GM21825 (cell line): ENCODE results near the gene FLT3LG.
"Not testable (repeated sequence)": the region's sequence is repeated elsewhere in the genome, so short reads cannot be mapped to it uniquely, and the experiment has no call there.

Experiments
- ATAC-seq: cut with Tn5 transposase; IDR thresholded peaks from one replicate; pipeline ENCODE4 v1.9.1; 2021; ENCODE audit warnings: mild to moderate bottlenecking, moderate library complexity; ENCODE audit not compliant: unreplicated experiment

Gene FLT3LG

GRCh38 chr19:49440439-49441209, 33.4 kb upstream of the FLT3LG start:
- ATAC-seq: no peak

DNA sequence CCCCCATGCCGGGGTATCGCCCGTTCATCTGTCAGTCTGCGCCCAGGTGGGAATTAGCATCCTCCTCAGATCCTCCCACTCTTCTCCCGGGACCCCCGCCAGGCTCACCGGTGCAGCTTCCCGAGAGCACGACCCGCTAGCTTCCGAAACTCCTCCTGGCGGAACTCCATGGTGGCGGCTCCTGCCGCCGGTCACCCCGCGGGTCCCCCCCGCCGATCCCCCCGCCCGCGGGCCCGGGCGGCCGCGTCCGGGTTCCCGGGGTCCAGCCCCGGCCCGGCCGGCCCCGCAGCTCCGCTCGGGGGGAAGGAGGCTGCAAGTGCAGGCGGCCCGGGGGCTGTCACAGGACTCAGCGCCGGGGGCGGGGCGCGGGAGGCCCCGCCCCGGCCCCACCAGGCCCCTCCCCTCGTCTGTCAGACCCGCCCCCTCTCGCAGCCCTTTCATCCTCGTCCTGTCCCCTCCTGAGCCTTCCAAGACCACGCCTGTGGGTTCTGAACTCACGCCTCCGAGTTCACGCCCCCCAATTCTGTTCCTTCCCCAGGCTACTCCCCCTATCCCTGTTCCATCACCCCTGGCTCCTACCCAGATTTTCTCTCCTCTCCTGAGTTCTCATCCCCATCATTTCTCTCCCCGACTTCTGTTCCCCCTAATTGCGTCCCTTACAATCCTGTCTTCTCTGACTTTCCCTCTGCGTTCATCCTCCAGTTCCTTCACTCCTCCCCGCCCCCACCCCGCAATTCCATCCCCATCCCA, 32.6 kb upstream of the FLT3LG start, which contains the start of gene SLC17A7:
TSS of gene SLC17A7 (minus strand) at position 318 of the 750 bp plus-strand sequence. CDS start at position 170, 148 bp downstream.
- ATAC-seq: no peak

DNA sequence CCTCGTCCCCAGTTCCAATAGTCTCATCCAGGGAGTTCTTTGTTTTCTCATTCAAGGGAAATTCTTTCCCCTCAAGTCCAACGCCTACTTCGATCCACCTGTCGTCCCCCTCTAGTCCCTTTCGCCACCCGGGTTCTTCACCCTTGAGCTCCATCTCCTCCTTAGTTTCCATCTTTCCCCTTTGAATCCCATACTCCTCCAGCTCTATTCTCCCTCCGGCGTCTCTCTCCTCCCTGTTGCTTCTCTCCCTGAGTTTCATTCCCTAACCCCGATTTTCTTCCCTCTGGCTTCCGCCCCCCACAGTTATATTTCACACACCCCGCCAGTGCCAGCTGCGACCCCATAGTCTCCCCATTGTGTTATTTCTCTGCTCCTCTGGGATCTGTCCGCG, 32.1 kb upstream of the FLT3LG start:
- no peak for ATAC-seq

- ATAC-seq: no peak
Observed at GRCh38 chr19:49442354-49442753, 31.7 kb upstream of the FLT3LG start.

- peak; percentile 26 for ATAC-seq
Observed at GRCh38 chr19:49442771-49443365, 31.1 kb upstream of the FLT3LG start.

DNA sequence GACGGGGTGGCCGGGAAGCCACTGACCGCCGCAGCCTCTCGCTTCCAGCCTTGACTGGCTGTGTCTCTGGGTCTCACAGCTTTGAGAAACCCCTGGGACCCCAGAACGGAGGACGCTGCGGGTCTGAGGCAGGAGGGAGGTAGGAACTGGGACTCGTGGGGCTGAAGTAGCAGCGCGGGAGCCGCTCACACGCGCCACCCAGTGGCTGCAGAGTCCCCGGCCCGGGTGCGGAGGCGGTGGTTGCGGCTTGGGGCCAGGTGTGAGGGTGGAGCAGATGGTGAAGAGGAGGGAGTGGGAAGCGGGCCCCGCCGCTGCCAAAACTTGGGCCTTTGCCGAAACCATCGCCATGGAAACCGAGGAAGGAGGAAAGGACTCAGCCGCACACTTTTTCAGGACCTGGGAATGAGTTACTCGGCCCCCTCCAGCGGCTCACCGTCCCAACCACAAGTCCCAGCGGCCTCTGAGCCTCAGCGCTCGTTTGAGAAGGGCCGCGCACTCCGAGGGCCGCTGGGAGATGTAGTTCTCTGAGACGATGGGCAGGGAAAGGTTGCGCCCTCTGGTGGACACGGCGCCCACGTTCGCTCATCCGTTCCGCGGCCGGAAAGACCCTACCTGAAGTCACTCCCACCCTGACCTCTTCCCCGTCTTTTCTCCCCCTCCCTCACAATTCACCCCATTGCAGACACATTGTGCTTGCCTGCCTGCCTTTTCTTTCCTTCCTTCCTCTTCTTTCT, 30.5 kb upstream of the FLT3LG start:
- peak; percentile 62 for ATAC-seq

- not testable (repeated sequence) for ATAC-seq
Observed at GRCh38 chr19:49444100-49444700, 29.8 kb upstream of the FLT3LG start.

- no peak for ATAC-seq
Observed at GRCh38 chr19:49445997-49446396, 28.0 kb upstream of the FLT3LG start.

GRCh38 chr19:49447485-49448431, 26.3 kb upstream of the FLT3LG start:
- no peak for ATAC-seq

GRCh38 chr19:49448432-49448786, 25.6 kb upstream of the FLT3LG start:
- ATAC-seq: no peak

DNA sequence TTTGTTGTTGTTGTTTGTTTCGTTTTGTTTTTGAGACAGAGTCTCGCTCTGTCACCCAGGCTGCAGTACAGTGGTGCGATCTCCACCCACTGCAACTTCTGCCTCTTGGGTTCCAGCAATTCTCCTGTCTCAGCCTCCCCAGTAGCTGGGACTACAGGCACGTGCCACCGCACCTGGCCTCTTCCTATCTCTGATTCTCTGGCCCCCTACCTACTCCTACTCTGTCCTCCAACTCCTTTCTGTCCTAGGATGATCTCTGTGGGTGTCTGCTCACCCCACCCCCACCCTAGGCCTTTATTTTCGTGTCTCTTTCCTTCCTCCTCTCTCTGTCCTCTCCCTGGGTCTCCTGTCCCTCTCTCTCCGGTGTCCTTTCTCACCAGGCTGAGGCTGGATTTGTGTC, 23.6 kb upstream of the FLT3LG start:
- no peak for ATAC-seq

DNA sequence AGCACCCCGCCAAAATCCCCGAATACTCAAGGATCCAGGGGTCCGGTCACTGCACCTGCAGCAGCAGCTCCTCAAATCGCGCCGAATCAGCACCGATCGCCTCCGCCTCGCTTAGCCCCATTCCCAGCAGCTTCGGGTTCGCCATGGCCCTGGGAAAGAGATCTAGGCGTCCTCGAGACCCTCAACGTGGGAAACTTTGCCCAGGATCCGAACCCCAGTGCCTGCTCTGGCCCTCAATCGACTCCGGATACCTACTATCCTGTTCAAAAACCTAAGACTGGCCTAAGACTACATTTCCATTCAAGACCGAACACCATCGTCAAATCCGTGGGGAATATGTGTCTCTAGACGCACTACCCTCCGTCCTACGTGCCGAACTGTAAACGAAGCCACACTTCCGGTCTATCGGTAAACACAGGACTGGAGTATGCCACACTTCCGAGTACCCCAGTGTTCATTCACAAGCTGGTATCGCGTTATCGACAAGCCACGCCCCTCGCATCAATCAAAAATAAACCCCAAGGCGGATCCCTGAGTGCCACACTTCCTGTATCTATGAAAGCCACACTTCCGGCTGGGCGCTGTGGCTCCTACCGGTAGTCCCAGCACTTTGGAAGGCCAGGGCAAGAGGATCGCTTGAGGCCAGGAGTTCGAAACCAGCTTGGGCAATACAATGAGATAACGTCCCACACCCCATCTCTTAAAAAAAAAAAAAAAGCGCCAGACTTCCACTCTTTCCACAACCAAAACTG, 22.4 kb upstream of the FLT3LG start, which contains the start of gene PIH1D1:
TSS of gene PIH1D1 (minus strand) at position 385 of the 752 bp plus-strand sequence. CDS start at position 145, 240 bp downstream.
- ATAC-seq: peak; percentile 57

- peak; percentile 84 for ATAC-seq
Observed at GRCh38 chr19:49453013-49453756, 20.8 kb upstream of the FLT3LG start, which contains the start of gene ALDH16A1. Gene ALDH16A1 (plus strand): TSS chr19:49453225. CDS start chr19:49453332, 107 bp downstream.

DNA sequence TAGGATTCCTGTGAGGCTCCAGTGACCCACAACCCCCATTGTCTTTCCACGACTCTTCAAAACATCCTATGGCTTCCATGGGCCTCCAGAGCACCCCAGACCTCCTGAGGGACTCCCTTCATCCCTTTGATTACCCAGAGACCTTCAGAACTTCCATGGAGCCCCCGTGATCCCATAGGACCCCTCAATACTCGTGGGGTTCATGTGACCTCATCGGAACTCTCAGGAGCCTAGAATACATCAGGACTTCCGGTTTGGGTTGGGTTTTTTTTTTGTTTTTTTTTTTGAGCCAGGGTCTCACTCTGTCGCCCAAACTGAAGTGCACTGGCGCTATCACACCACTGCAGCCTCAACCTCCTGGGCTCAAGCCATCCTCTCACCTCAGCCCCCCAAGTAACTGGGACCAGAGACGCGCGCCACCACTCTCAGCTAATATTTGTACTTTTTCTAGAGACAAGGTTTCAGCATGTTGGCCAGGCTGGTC, 20.2 kb upstream of the FLT3LG start:
- no peak for ATAC-seq

DNA sequence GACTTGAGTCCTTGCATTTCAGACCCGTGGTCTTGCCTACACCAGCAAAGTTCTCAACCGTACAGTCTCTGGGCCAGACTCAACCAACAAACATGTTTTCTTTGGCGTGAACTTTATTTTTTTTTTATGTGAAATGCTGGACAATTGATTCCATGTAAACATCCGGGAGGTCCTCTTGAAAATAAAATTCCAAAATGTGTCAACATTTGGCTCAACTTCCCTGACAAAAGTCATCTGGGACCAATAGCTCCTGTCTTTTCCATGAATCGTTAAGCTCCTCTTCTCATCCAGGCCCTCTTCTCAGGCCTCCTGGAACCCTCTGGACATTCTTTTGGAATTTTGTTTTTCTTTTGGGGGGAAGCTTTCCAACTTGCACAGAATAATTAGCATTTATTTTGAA, 18.2 kb upstream of the FLT3LG start:
- no peak for ATAC-seq

DNA sequence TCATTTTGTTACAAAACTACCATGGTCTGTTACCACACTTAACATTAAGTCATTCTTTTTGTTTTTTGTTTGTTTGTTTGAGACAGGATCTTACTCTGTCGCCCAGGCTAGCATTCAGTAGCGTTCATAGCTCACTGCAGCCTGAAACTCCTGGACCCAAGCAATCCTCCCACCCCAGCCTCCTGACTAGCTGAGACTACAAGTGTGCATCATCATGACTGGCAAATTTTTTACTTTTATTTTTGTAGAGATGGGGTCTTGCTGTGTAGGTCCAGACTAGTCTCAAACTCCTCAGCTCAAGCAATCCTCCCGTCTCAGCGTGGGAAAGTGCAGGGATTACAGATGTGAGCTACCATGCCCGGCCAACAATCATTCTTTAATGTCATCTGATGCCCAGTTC, 17.7 kb upstream of the FLT3LG start:
- no peak for ATAC-seq

DNA sequence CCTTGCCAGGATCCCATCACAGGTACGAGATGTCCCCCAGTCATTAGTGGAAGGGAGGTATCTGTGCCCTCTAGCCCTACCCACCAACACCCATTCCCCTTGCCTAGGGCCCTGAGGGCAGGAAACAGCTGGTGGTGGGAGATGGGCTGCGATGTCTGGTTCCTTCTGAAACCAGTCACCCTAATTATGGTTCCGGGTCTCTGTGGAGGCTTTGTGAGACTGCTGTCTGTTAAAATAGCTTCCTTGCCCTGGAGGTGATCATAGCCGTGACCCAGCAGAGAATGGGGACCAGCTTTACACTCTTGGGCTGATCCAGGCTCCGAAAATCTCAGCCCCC, 15.5 kb upstream of the FLT3LG start:
- no peak for ATAC-seq

DNA sequence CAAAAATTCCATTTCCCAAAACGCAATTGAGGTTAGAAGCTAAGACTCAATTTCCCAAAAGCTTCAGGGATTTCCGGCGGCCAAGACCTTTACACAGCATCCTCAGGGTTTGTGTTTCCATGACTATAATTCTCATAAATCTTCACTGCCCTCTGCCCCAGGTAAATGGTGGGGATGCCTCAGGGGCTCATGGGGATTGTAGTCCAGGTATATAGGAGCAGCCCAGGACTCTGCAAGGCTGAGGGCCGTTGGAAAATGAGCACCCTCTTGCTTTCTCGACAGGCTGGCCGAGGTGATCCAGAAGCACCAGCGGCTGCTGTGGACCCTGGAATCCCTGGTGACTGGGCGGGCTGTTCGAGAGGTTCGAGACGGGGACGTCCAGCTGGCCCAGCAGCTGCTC, 14.6 kb upstream of the FLT3LG start:
- ATAC-seq: no peak
